Measurements from ENCODE around the gene RPL11.

DNA sequence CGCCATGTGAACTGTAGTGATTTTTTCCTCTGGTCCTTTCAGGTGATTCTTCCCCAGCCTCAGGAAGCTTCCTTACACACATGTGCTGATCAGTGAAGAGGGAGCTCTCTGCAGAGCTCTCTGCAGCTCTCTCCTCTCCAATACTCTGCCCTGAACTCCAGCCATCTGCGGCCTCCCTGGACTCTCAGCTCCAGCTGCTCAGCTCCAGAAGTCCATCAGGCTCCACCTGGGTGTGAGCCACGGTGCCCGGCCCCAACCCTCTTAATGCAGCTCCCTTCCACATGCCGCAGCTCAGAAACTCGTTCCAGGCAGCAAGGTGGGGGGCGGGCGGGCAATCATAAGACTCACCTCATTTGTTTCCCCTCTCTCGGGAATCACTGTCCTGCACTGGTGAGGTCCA is 30.9 kb upstream of the RPL11 start:
- TF ChIP-seq REST (IDR thresholded peaks at IDR 0.05; ENCODE audit: insufficient read depth in 1 of 2, low read depth in 2 of 2, low read length in 1 of 2), result no peak
- no peak for TF ChIP-seq CTCF (IDR thresholded peaks at IDR 0.05)
- TF ChIP-seq POLR2AphosphoS5 (IDR thresholded peaks at IDR 0.05; ENCODE audit: low read depth, low read length), result no peak
